Thyroid gland (tissue), 4 donors: Measurements from ENCODE around the gene MTUS2.
"Not testable (repeated sequence)": the region's sequence is repeated elsewhere in the genome, so short reads cannot be mapped to it uniquely, and the experiment has no call there.

ENCODE experiments used
- CTCF ChIP-seq, 6 experiments: fragments of 200-600 bp in 3 of 6; fragments of 450-650 bp in 3 of 6; sonication (generic) in 3 of 6; IDR thresholded peaks; one replicate each; pipeline ENCODE4 v1.5.1; 2016 to 2019; ENCODE audit warnings: antibody characterized with exemption in 6 of 6, mild to moderate bottlenecking in 2 of 6, inconsistent platforms in 1 of 6, moderate library complexity in 1 of 6
- POLR2A ChIP-seq, 2 donors: fragments of 450-650 bp; IDR thresholded peaks; one replicate each; pipeline ENCODE4 v1.6.1; 2017; ENCODE audit warnings: antibody characterized with exemption in 2 of 2, mild to moderate bottlenecking in 2 of 2, moderate library complexity in 1 of 2

- TF ChIP-seq CTCF, POLR2A (IDR thresholded peaks at IDR 0.05): not testable (repeated sequence)
Measured at GRCh38 chr13:29202753-29203152, 382.6 kb downstream of the MTUS2 start.
